Stimulated activated CD4-positive, alpha-beta T cell treated with anti-CD3 and anti-CD28 coated beads, Interleukin-1b, Interleukin-23, amount 100 ng/mL, for 24 hours (primary cell): Measurements from ENCODE around the gene RCC1.
"Not testable (repeated sequence)": the region's sequence is repeated elsewhere in the genome, so short reads cannot be mapped to it uniquely, and the experiment has no call there.

Experiments used
- DNase-seq, 4 experiments: peaks; one replicate each; pipeline ENCODE4 v3.0.0-alpha.2; 2020; ENCODE audit warnings: low read depth in 4 of 4, low spot score in 1 of 4

The RCC1 gene

DNA sequence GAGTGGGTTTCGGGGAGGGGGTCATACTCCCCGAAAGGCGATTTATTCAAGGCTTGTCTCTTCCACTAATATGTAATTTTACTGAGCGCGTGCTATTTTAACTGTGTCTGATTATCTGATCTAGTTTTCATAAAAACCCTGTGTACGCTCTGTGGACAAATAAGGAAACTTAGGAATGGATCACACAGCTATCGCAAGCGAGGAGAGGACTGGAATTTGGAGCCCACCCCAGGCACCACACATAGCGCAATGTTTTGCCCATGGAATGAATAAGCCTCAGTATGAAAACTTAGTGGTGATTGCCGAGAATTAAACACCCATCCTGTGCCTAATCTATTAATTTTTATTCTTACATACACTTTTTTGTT, 76.4 kb downstream of the RCC1 start:
- DNase-seq, result no peak

DNA sequence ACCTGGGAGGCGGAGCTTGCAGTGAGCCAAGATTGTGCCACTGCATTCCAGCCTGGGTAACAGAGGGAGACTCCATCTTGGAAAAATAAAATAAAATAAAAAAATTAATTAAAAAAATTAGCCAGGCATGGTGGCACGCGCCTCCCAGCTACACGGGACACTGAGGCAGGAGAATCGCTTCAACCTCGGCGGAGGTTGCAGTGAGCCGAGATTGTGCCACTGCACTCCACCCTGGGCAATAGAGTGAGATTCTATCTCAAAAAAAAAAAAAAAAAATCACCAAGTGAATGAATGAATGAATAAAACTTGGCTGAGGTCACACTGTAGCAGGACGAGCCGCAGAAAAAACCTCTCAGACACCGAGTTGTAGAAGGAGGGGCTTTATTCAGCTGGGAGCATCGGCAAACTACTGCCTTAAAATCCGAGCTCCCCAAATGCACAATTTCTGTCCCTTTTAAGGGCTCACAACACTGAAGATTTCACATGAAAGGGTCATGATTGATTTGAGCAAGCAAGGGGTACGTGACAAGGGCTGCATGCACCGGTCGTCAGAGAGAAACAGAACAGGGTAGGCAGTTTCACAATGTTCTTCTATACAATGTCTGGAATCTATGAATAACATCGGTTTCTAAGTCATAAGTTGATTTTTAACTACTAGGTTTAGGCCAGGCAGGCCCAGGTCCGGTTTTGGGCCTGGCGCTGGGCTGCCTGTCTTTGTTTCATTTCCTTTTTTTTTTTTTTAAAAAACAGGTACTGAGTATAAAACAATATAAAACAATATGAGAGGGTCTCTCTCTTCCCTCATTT, 80.9 kb downstream of the RCC1 start:
- not testable (repeated sequence) for DNase-seq
